Suprapubic skin (tissue), 4 donors: Measurements from ENCODE around the gene SCUBE2.

Experiments
- EP300 ChIP-seq: sonication (generic); formaldehyde crosslinking; IDR thresholded peaks from one replicate; pipeline ENCODE4 v1.6.1; 2017; ENCODE audit warnings: antibody characterized with exemption
- POLR2A ChIP-seq, 2 donors: fragments of 450-650 bp; IDR thresholded peaks; one replicate each; pipeline ENCODE4 v1.6.1; 2017; ENCODE audit warnings: antibody characterized with exemption in 2 of 2, mild to moderate bottlenecking in 2 of 2, moderate library complexity in 2 of 2
- POLR2AphosphoS5 ChIP-seq, 3 donors: sonication (generic); formaldehyde crosslinking; IDR thresholded peaks; one replicate each; pipeline ENCODE4 v1.6.1; 2017; ENCODE audit warnings: antibody characterized with exemption in 3 of 3
- TF ChIP-seq, protein P1 (sequence below), 2 donors: fragments of 200-600 bp in 1 of 2; fragments of 450-650 bp in 1 of 2; sonication (generic) in 1 of 2; IDR thresholded peaks; one replicate each; pipeline ENCODE4 v1.5.1; 2016 to 2019; ENCODE audit warnings: antibody characterized with exemption in 2 of 2, mild to moderate bottlenecking in 1 of 2, moderate library complexity in 1 of 2

DNA sequence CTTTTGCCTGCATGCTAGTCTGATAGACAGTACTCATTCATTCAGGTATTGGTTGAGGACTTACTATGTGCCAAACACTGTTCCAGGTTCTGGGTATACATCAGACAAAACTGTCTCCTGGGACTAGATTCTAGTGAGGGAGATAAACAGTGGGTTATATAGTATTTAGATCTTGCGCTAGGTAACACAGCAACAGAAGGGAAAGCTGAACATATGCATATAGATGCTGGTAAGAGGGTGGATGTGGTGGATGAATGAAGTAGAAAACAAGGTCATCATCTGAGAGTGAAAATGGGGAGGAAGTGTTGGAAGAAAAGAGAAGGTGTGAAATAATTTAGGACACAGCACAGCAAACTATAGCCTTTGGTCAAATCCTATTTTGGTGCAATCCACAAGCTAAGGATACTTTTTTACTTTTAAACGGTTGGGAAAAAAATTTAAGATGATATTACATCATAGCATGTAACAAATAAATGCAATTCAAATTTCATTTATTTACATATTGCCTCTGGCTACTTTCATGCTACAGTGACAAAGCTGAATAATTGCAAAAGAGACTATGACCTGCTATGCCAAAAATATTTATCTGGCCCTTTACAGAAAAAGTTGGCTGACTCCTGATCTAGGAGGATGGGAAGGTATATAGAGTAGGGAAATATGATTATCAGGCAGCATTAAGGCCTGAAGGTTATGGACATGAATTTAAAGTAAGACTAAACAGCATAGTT is 120.0 kb downstream of the SCUBE2 start:
- TF ChIP-seq, protein P1, sequence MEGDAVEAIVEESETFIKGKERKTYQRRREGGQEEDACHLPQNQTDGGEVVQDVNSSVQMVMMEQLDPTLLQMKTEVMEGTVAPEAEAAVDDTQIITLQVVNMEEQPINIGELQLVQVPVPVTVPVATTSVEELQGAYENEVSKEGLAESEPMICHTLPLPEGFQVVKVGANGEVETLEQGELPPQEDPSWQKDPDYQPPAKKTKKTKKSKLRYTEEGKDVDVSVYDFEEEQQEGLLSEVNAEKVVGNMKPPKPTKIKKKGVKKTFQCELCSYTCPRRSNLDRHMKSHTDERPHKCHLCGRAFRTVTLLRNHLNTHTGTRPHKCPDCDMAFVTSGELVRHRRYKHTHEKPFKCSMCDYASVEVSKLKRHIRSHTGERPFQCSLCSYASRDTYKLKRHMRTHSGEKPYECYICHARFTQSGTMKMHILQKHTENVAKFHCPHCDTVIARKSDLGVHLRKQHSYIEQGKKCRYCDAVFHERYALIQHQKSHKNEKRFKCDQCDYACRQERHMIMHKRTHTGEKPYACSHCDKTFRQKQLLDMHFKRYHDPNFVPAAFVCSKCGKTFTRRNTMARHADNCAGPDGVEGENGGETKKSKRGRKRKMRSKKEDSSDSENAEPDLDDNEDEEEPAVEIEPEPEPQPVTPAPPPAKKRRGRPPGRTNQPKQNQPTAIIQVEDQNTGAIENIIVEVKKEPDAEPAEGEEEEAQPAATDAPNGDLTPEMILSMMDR (IDR thresholded peaks at IDR 0.05), result no peak
- no peak for TF ChIP-seq POLR2A (IDR thresholded peaks at IDR 0.05)
- no peak for TF ChIP-seq EP300
- TF ChIP-seq POLR2AphosphoS5 (IDR thresholded peaks at IDR 0.05), result no peak
